ENCODE results near the gene IBSP.

Gene IBSP

GRCh38 chr4:87799301-87800113 is at the start of gene IBSP:
Gene IBSP, plus strand, starts transcription at chr4:87799554. Its CDS starts 2,808 bp downstream, at chr4:87802362.
- no peak for DNase-seq

- no peak for DNase-seq
Measured at GRCh38 chr4:87749883-87750282, 49.5 kb upstream of the IBSP start.

DNA sequence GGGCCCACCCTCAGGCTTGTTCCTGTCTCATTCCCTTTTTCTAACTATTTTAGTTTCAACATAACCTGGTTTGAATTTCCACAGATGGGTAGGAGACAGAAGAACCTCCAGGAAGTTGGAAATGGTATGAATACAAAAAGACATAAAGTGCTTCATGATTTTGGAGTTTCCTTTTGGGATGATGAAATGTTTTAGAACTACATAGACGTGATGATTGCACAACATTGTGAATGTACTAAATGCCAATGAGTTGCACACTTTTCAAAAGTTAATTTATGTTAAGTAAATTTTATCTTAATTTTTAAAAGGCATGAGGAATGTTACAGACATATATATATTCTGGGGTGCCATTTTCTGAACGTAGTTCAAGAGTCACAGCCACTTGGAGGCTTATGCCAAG is 41.1 kb upstream of the IBSP start:
- DNase-seq, result no peak

DNA sequence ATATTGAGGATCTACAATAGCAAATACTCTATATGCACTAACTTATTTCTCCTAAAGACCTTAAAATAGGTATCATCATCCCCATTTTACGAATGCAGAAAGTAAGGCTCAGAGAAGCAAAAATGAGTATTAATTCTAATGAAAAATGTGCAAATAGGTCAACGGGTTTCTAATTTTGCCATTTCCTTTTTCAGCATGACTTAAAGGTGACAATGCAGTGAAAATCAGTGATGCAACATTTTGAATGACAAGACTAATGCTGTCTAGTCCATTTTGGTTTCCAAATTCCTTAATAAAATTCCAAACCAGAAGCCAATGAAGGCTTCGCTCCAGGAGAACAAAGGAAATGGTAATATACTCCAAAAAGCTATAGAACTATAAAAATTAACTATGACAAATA is 37.0 kb upstream of the IBSP start:
- DNase-seq, result no peak

DNA sequence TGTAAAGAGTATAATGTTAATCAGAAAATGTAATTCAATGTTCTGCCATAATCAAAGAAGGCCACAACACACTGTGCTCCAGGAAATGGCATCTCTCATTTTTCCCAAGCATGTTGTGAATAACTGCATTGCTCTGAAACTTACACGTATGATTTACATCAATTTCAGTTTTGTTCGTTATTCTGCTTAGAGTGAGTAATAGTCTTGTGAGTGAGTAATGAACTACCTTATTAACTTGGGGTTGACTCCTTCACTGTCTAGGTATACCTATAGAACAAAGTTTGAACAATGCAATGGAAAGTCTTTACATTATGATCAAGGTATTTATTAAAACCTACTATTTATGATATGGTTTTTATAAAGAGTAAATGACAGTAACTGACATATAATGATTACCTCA is 17.8 kb upstream of the IBSP start:
- no peak for DNase-seq

GRCh38 chr4:87783781-87784180 is 15.6 kb upstream of the IBSP start:
- DNase-seq, result no peak

- no peak for DNase-seq
Measured at GRCh38 chr4:87785731-87786509, 13.4 kb upstream of the IBSP start.

- DNase-seq, result no peak
Measured at GRCh38 chr4:87802858-87803257, 3.5 kb downstream of the IBSP start.

GRCh38 chr4:87803421-87803820 is 4.1 kb downstream of the IBSP start:
- DNase-seq, result no peak

- no peak for DNase-seq
Measured at GRCh38 chr4:87804871-87805270, 5.5 kb downstream of the IBSP start.

GRCh38 chr4:87805971-87806370 is 6.6 kb downstream of the IBSP start:
- DNase-seq, result no peak

DNA sequence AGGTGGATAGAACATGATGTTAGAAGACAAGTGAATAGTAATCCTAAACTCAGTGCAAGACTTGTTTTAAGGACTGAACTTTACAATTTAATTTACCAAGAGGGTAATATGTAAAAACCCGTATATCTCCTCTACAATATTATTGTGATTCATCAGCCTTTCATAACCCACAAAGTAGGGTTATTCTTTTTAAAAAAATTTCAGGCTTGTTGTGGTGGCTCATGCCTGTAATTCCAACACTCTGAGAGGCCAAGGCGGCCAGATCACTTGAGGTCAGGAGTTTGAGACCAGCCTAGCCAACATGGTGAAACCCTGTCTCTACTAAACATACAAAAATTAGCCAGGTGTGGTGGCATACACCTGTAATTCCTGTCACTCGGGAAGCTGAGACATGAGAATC is 7.2 kb downstream of the IBSP start:
- DNase-seq, result no peak

GRCh38 chr4:87807402-87807801 is 8.0 kb downstream of the IBSP start:
- DNase-seq, result no peak

DNA sequence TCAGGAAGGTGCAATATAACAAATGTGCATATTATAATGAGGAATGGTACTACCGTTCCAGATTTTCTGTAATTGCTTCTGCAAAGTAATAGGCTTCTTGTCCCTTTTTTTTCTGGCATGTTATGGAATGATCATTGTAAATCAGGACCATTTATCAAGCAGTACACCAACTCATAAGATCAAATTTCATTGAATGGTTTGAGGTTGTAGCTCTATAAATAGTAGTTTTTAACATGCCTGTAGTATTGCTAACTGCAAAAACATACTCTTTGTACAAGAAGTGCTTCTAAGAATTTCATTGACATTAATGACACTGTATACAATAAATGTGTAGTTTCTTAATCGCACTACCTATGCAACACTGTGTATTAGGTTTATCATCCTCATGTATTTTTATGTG is 12.6 kb downstream of the IBSP start:
- no peak for DNase-seq

DNA sequence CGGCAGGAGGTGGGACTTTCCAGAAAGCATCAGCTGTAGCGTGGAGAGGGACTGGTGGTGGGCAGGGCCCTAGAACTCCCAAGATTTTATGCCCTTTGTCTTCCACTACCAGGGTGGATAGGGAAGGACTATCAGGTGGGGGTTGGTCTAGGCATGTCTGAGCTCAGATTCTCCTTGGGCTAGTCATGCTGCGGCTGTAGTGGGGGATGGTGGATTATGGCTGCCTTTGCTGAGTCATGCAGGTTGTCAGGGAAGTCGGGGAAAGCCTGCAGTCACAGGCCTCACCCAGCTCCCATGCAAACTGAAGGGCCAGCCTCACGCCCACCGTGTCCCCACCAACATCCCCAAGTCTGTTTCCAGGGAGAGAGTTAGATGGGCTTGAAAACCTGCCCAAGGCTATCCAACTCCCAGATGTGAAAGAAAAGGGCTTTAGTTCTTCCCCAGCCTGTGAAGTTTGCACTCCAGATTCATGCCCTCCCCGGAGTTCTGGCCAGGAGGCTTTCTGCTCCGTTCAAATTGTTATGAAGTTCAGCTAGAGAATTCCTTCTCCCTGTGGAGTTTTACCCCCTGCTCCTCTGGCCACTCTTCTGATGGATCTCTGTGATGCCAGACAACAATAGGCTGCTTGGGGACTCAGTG is 20.0 kb downstream of the IBSP start:
- DNase-seq, result no peak

DNA sequence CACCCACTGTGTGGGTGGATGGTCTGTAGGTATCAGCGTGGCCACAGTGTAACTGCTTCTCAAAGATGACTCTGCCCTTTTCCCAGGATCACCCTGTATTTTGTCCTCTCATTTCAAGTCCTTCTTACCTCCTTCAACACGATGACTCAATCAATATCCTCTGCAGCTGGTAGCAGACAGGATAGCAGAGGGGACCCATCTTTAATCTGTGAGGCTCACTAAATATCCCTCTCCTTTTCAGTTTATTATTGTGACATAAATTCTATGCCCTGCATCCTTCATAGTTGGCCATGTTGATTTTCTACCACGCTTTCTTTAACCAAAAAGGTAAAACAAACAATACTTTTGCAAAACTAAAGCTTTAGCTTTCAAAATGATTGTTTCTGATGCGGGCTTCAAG is 23.8 kb downstream of the IBSP start:
- DNase-seq, result no peak

GRCh38 chr4:87823724-87824123 is 24.4 kb downstream of the IBSP start:
- no peak for DNase-seq

DNA sequence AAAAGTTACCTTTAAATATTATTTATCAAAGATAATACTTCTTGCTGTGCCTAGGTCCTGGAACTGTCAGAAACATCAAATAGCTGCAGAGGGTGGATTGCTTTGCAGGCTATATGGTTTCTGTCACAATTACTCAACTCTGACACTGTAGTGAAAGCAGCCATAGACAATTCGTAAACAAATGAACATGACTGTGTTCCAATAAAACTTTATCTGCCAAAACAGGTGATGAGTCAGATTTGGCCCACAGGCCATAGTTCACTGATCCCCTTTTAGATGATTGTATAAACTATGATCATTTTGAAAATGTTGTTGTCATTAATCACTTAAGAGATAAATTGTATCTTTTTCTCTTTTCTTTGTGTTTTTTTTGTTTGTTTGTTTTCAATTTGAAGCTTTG is 25.0 kb downstream of the IBSP start:
- DNase-seq, result no peak

DNA sequence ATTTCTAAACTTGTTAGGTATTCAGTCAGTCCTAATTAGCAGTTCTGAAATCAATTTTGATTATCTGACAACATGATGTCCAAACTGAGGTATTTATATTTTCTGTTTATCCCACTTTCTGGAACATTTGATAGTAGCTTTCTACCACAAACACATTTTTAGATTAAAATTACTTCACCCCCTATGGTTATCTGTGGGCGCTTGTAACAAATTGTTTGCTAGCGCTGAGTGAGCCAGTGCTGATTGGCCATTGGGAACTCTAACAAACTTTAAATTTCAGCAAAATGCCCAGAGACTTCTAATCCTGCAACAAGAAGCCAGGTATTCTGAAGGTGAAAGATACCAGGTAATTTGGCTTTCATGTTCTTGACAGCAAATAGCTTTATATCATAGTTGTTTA is 33.3 kb downstream of the IBSP start, which contains the start of gene MEPE:
MEPE (plus strand) TSS at position 301 of the 400 bp plus-strand sequence. CDS start 1,746 bp downstream, outside the sequence.
- DNase-seq, result no peak

DNA sequence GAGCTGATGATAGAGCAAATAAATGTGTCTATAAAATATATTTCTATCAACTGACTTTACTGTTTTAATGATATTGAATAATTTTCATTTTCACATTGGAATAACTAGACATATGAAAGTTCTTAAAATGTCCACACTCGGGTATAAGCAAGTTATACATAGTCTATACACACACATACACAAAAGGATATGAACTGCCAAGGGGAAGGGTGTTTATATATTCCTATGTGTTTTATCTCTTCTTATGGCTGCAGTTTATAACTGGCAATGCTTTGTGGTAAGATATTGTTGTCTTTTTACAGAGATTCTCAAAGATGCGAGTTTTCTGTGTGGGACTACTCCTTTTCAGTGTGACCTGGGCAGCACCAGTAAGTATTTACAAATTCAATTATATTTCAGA is 35.0 kb downstream of the IBSP start:
- DNase-seq, result no peak

DNA sequence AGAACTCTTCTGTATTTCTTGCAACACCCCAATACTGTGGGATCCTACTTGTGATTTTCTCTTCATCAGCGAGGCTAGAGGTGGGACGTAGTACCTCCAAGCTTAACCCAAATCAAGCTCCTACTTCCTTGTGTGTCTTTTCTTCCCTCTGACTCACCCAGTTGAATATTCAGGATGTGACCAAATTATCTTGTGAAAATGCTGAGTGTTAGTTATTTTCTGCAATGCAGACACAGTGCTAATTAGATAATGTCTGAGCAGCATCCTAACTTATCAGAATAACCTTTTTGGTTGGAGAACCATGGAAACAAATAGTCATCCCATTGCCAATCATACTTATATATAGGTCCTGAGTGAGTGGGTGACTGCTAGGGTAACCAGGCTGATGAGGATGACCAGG is 35.8 kb downstream of the IBSP start:
- DNase-seq, result no peak

GRCh38 chr4:87835743-87836142 is 36.4 kb downstream of the IBSP start:
- no peak for DNase-seq

DNA sequence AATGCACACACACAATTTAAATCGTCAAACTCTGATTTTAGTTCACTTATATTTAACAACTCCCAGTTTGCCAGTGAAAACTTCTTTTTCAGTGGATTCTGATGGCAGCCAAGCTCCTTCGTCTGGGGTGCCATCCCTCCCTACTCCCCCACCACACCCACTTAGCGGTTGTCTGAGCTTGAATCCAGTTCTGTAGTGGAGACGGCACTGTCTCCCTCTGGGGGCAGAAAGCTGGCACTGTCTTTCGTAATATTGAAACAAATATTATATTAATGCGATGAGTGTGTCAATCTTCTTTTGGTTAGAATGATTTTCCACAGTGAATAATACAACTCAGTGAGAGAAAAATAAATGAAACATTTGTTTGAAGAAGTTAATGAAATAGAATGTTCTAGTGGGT is 38.9 kb downstream of the IBSP start:
- no peak for DNase-seq
